ENCODE data around the gene HSD17B12. TPM values are rescaled to one million over a fixed set of nuclear protein-coding genes. Genes with fewer than 3 reads are reported as not detected.

HSD17B12 gene
- total and polyA plus RNA-seq, 2 experiments from 2014 or later, result 83.2 to 137 TPM

GRCh38 chr11:43687120-43687791 is 6.7 kb downstream of the HSD17B12 start:
- H3K9me3 ChIP-seq (ENCODE audit: low read depth), result no peaks in the 10 kb centered on the region
- H3K9me2 ChIP-seq (replicated peaks; ENCODE audit: insufficient read depth), result no peaks in the 10 kb centered on the region
- H3K27me3 ChIP-seq, result no peaks in the 10 kb centered on the region
- no peak overlapping the region for H3K27ac ChIP-seq
- H3K79me2 ChIP-seq, result peaks cover 98% of the 10 kb centered on the region
- H4K20me1 ChIP-seq (ENCODE audit: insufficient read depth, poor library complexity, severe bottlenecking), result peaks cover 19% of the 10 kb centered on the region
- TF ChIP-seq EZH2 (IDR thresholded peaks at IDR 0.05; ENCODE audit: borderline replicate concordance), result no peak
- no peak overlapping the region for H3K4me2 ChIP-seq
- no peaks in the 10 kb centered on the region for H3K4me1 ChIP-seq (ENCODE audit: insufficient read depth)
- H3K36me3 ChIP-seq (replicated peaks; ENCODE audit: insufficient read depth, low read depth), result no peaks in the 10 kb centered on the region
- WGBS (ENCODE audit: low lambda C conversion rate, missing lambda C conversion rate), result 70% methylated on average over 3 of the region's 3 CpGs
- no peak for DNase-seq (ENCODE audit: low spot score)
- no peak overlapping the region for H3K4me3 ChIP-seq
- no peak overlapping the region for H2AFZ ChIP-seq

DNA sequence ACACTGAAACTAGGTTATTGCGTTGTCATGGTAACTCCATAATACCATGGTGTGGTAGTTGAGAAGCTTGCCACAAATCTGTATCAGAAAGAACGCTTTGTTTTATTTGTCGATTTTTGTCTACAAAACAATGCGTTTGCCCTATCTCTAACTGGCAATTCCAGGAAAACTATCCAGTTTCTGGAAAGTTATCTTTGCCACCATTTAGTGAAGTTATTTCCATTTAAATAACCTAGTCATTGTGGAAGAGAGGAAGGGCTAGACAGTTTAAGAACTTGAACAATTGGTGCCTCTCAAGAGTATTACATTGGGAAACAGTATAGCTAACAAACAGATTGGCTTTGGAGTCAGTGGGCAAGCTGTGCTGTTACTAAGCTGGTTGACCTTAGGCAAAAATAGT is 7.9 kb downstream of the HSD17B12 start:
- TF ChIP-seq EZH2 (IDR thresholded peaks at IDR 0.05; ENCODE audit: borderline replicate concordance) (no peak), CTCF (IDR thresholded peaks at IDR 0.05; ENCODE audit: poor library complexity) (no peak), EZH2phosphoT487 (IDR thresholded peaks at IDR 0.05; ENCODE audit: low read depth, severe bottlenecking, unreplicated experiment) (no peak)
- Histone ChIP-seq H2AFZ (no peak overlapping the region), H3K9me2 (replicated peaks; ENCODE audit: insufficient read depth) (no peaks in the 10 kb centered on the region), H3K4me2 (no peak overlapping the region), H3K9me3 (ENCODE audit: low read depth) (no peaks in the 10 kb centered on the region), H3K36me3 (replicated peaks; ENCODE audit: insufficient read depth, low read depth) (no peaks in the 10 kb centered on the region), H3K27me3 (no peaks in the 10 kb centered on the region), H3K4me1 (ENCODE audit: insufficient read depth) (no peaks in the 10 kb centered on the region), H4K20me1 (ENCODE audit: insufficient read depth, poor library complexity, severe bottlenecking) (peaks cover 23% of the 10 kb centered on the region), H3K27ac (no peak overlapping the region), H3K4me3 (no peak overlapping the region), H3K79me2 (peaks cover 98% of the 10 kb centered on the region)
- 73% methylated on average over 4 of the region's 4 CpGs for WGBS (ENCODE audit: low lambda C conversion rate, missing lambda C conversion rate)
- DNase-seq (ENCODE audit: low spot score), result no peak

GRCh38 chr11:43689167-43689566 is 8.6 kb downstream of the HSD17B12 start:
- no peaks in the 10 kb centered on the region for H3K36me3 ChIP-seq (replicated peaks; ENCODE audit: insufficient read depth, low read depth)
- H3K9me3 ChIP-seq (ENCODE audit: low read depth), result no peaks in the 10 kb centered on the region
- no peak for TF ChIP-seq CTCF (IDR thresholded peaks at IDR 0.05; ENCODE audit: poor library complexity)
- TF ChIP-seq EZH2 (IDR thresholded peaks at IDR 0.05; ENCODE audit: borderline replicate concordance), result no peak
- no peak for TF ChIP-seq EZH2phosphoT487 (IDR thresholded peaks at IDR 0.05; ENCODE audit: low read depth, severe bottlenecking, unreplicated experiment)
- H3K27me3 ChIP-seq, result no peaks in the 10 kb centered on the region
- no peaks in the 10 kb centered on the region for H3K4me1 ChIP-seq (ENCODE audit: insufficient read depth)
- H3K27ac ChIP-seq, result no peak overlapping the region
- H3K4me2 ChIP-seq, result no peak overlapping the region
- no peak overlapping the region for H3K4me3 ChIP-seq
- H2AFZ ChIP-seq, result no peak overlapping the region
- H3K9me2 ChIP-seq (replicated peaks; ENCODE audit: insufficient read depth), result no peaks in the 10 kb centered on the region
- peaks cover 98% of the 10 kb centered on the region for H3K79me2 ChIP-seq
- 58% methylated on average over 2 of the region's 2 CpGs for WGBS (ENCODE audit: low lambda C conversion rate, missing lambda C conversion rate)
- H4K20me1 ChIP-seq (ENCODE audit: insufficient read depth, poor library complexity, severe bottlenecking), result peaks cover 24% of the 10 kb centered on the region
- no peak for DNase-seq (ENCODE audit: low spot score)

- 96% methylated on average over 6 of the region's 6 CpGs for WGBS (ENCODE audit: low lambda C conversion rate, missing lambda C conversion rate)
- no peak overlapping the region for H3K27ac ChIP-seq
- no peaks in the 10 kb centered on the region for H3K36me3 ChIP-seq (replicated peaks; ENCODE audit: insufficient read depth, low read depth)
- no peak for TF ChIP-seq EZH2phosphoT487 (IDR thresholded peaks at IDR 0.05; ENCODE audit: low read depth, severe bottlenecking, unreplicated experiment)
- TF ChIP-seq CTCF (IDR thresholded peaks at IDR 0.05; ENCODE audit: poor library complexity), result no peak
- no peak for TF ChIP-seq EZH2 (IDR thresholded peaks at IDR 0.05; ENCODE audit: borderline replicate concordance)
- H2AFZ ChIP-seq, result no peak overlapping the region
- no peaks in the 10 kb centered on the region for H3K9me2 ChIP-seq (replicated peaks; ENCODE audit: insufficient read depth)
- no peak for DNase-seq (ENCODE audit: low spot score)
- H3K4me1 ChIP-seq (ENCODE audit: insufficient read depth), result no peaks in the 10 kb centered on the region
- H3K79me2 ChIP-seq, result peaks cover 96% of the 10 kb centered on the region
- H4K20me1 ChIP-seq (ENCODE audit: insufficient read depth, poor library complexity, severe bottlenecking), result peaks cover 24% of the 10 kb centered on the region
- no peaks in the 10 kb centered on the region for H3K9me3 ChIP-seq (ENCODE audit: low read depth)
- H3K27me3 ChIP-seq, result no peaks in the 10 kb centered on the region
- no peak overlapping the region for H3K4me3 ChIP-seq
- H3K4me2 ChIP-seq, result no peak overlapping the region
Measured at GRCh38 chr11:43690929-43691725, 10.6 kb downstream of the HSD17B12 start.
